ENCODE data around the gene SHE.

GRCh38 chr1:154453161-154453560, 49.1 kb downstream of the SHE start:
- TF ChIP-seq POLR2AphosphoS5 (IDR thresholded peaks at IDR 0.05), result no peak
- no peak for TF ChIP-seq POLR2A (IDR thresholded peaks at IDR 0.05)
